ENCODE results near the gene GOLGA7B. TPM values are rescaled to one million over a fixed set of nuclear protein-coding genes. Genes with fewer than 3 reads are reported as not detected.

Gene GOLGA7B
- total RNA-seq, 1 experiment from 2014 or later: 1.5 TPM

- CTCF ChIA-PET: no interaction called here
These were observed 29.6 kb downstream of the GOLGA7B start for GRCh38 chr10:97879241-97879640.

GRCh38 chr10:97880109-97880508, 30.5 kb downstream of the GOLGA7B start:
- no TSS peak for BruUV-seq (replicated peaks)
- intact Hi-C loops (cut with micrococcal nuclease; ENCODE audit: unreplicated experiment) (no loop called here), in situ Hi-C loops (cut with HindIII; ENCODE audit: low pct_unique_long_range_greater_than_20kb, low sequenced_read_pairs) (no loop called here)
- CTCF ChIA-PET: interaction anchor here (0.5 kb wide), 1 partner anchor 122 kb away, joined by 7 read pairs; no protein-coding TSS in a partner anchor
- Histone ChIP-seq H3K9me3 (ENCODE audit: control insufficient read depth, insufficient read depth, low read depth, low read length) (no peaks in the 10 kb centered on the region), H3K27me3 (ENCODE audit: control insufficient read depth, insufficient read depth, low read length) (no peaks in the 10 kb centered on the region), H3K4me1 (ENCODE audit: control insufficient read depth, insufficient read depth, low read length) (peaks cover 13% of the 10 kb centered on the region), H3K4me3 (ENCODE audit: low read depth in 2 of 2, low read length in 2 of 2) (no peak overlapping the region), H3K36me3 (ENCODE audit: control insufficient read depth, insufficient read depth, low read length) (no peaks in the 10 kb centered on the region), H3K27ac (ENCODE audit: low read length) (no peak overlapping the region)
- ATAC-seq: no peak
- TF ChIP-seq REST (IDR thresholded peaks at IDR 0.05; ENCODE audit: insufficient read depth in 1 of 2, low read depth in 2 of 2, low read length in 1 of 2): no peak
- no peak for TF ChIP-seq TCF7L2 (IDR thresholded peaks at IDR 0.05; ENCODE audit: low read depth, low read length)
- TF ChIP-seq SIN3A (IDR thresholded peaks at IDR 0.05; ENCODE audit: borderline replicate concordance, insufficient read depth, low read depth, low read length): no peak
- no peak for TF ChIP-seq POLR2AphosphoS5 (IDR thresholded peaks at IDR 0.05; ENCODE audit: low read depth, low read length)
- TF ChIP-seq CTCF (IDR thresholded peaks at IDR 0.05): no peak
- POLR2A ChIA-PET: no interaction called here
- DNase-seq (ENCODE audit: low read depth, low spot score): no peak

More at GRCh38 chr10:97879241-97879640, 29.6 kb downstream of the GOLGA7B start:
- BruUV-seq (replicated peaks): no TSS peak
- Histone ChIP-seq H3K27me3 (ENCODE audit: control insufficient read depth, insufficient read depth, low read length) (no peaks in the 10 kb centered on the region), H3K4me1 (ENCODE audit: control insufficient read depth, insufficient read depth, low read length) (peaks cover 13% of the 10 kb centered on the region), H3K36me3 (ENCODE audit: control insufficient read depth, insufficient read depth, low read length) (no peaks in the 10 kb centered on the region), H3K9me3 (ENCODE audit: control insufficient read depth, insufficient read depth, low read depth, low read length) (no peaks in the 10 kb centered on the region), H3K27ac (ENCODE audit: low read length) (no peak overlapping the region), H3K4me3 (ENCODE audit: low read depth in 2 of 2, low read length in 2 of 2) (no peak overlapping the region)
- POLR2A ChIA-PET: no interaction called here
- in situ Hi-C loops (cut with HindIII; ENCODE audit: low pct_unique_long_range_greater_than_20kb, low sequenced_read_pairs): no loop called here
- no peak for DNase-seq (ENCODE audit: low read depth, low spot score)
- intact Hi-C loops (cut with micrococcal nuclease; ENCODE audit: unreplicated experiment): no loop called here
- TF ChIP-seq REST (IDR thresholded peaks at IDR 0.05; ENCODE audit: insufficient read depth in 1 of 2, low read depth in 2 of 2, low read length in 1 of 2): no peak
- no peak for TF ChIP-seq POLR2AphosphoS5 (IDR thresholded peaks at IDR 0.05; ENCODE audit: low read depth, low read length)
- TF ChIP-seq SIN3A (IDR thresholded peaks at IDR 0.05; ENCODE audit: borderline replicate concordance, insufficient read depth, low read depth, low read length): no peak
- no peak for TF ChIP-seq TCF7L2 (IDR thresholded peaks at IDR 0.05; ENCODE audit: low read depth, low read length)
- TF ChIP-seq CTCF (IDR thresholded peaks at IDR 0.05): no peak
- no peak for ATAC-seq
